Measurements from ENCODE around the gene LIMCH1. TPM values are rescaled to one million over a fixed set of nuclear protein-coding genes. Genes with fewer than 3 reads are reported as not detected.

LIMCH1 gene
- total and polyA plus RNA-seq, 2 of the 8 experiments (the other 6 are each of a cell fraction or from before 2014, with no cell fraction given), result 2.7 to 3.0 TPM

DNA sequence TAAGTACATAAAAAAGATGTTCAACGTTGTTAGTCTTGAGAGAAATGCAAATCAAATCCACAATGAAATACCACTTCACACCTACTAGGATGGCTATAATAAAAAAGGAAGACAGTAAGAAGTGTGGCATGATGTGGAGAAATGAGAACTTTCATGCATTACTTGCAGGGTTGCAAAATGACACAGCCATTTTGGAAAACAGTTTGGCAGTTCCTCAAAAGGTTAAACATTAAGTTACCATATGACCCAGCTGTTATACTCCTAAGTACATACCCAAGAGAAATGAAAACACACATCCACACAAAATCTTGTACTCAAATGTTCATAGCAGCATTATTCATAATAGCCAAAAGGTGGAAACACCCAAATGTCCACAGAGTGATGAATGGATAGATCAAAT lies 25.8 kb upstream of the LIMCH1 start (continued):
- TF ChIP-seq, protein P1, sequence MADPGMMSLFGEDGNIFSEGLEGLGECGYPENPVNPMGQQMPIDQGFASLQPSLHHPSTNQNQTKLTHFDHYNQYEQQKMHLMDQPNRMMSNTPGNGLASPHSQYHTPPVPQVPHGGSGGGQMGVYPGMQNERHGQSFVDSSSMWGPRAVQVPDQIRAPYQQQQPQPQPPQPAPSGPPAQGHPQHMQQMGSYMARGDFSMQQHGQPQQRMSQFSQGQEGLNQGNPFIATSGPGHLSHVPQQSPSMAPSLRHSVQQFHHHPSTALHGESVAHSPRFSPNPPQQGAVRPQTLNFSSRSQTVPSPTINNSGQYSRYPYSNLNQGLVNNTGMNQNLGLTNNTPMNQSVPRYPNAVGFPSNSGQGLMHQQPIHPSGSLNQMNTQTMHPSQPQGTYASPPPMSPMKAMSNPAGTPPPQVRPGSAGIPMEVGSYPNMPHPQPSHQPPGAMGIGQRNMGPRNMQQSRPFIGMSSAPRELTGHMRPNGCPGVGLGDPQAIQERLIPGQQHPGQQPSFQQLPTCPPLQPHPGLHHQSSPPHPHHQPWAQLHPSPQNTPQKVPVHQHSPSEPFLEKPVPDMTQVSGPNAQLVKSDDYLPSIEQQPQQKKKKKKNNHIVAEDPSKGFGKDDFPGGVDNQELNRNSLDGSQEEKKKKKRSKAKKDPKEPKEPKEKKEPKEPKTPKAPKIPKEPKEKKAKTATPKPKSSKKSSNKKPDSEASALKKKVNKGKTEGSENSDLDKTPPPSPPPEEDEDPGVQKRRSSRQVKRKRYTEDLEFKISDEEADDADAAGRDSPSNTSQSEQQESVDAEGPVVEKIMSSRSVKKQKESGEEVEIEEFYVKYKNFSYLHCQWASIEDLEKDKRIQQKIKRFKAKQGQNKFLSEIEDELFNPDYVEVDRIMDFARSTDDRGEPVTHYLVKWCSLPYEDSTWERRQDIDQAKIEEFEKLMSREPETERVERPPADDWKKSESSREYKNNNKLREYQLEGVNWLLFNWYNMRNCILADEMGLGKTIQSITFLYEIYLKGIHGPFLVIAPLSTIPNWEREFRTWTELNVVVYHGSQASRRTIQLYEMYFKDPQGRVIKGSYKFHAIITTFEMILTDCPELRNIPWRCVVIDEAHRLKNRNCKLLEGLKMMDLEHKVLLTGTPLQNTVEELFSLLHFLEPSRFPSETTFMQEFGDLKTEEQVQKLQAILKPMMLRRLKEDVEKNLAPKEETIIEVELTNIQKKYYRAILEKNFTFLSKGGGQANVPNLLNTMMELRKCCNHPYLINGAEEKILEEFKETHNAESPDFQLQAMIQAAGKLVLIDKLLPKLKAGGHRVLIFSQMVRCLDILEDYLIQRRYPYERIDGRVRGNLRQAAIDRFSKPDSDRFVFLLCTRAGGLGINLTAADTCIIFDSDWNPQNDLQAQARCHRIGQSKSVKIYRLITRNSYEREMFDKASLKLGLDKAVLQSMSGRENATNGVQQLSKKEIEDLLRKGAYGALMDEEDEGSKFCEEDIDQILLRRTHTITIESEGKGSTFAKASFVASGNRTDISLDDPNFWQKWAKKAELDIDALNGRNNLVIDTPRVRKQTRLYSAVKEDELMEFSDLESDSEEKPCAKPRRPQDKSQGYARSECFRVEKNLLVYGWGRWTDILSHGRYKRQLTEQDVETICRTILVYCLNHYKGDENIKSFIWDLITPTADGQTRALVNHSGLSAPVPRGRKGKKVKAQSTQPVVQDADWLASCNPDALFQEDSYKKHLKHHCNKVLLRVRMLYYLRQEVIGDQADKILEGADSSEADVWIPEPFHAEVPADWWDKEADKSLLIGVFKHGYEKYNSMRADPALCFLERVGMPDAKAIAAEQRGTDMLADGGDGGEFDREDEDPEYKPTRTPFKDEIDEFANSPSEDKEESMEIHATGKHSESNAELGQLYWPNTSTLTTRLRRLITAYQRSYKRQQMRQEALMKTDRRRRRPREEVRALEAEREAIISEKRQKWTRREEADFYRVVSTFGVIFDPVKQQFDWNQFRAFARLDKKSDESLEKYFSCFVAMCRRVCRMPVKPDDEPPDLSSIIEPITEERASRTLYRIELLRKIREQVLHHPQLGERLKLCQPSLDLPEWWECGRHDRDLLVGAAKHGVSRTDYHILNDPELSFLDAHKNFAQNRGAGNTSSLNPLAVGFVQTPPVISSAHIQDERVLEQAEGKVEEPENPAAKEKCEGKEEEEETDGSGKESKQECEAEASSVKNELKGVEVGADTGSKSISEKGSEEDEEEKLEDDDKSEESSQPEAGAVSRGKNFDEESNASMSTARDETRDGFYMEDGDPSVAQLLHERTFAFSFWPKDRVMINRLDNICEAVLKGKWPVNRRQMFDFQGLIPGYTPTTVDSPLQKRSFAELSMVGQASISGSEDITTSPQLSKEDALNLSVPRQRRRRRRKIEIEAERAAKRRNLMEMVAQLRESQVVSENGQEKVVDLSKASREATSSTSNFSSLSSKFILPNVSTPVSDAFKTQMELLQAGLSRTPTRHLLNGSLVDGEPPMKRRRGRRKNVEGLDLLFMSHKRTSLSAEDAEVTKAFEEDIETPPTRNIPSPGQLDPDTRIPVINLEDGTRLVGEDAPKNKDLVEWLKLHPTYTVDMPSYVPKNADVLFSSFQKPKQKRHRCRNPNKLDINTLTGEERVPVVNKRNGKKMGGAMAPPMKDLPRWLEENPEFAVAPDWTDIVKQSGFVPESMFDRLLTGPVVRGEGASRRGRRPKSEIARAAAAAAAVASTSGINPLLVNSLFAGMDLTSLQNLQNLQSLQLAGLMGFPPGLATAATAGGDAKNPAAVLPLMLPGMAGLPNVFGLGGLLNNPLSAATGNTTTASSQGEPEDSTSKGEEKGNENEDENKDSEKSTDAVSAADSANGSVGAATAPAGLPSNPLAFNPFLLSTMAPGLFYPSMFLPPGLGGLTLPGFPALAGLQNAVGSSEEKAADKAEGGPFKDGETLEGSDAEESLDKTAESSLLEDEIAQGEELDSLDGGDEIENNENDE (IDR thresholded peaks at IDR 0.05; ENCODE audit: insufficient replicate concordance, low read length), result no peak
- TF ChIP-seq BCL11A (IDR thresholded peaks at IDR 0.05; ENCODE audit: low read depth in 2 of 2, low read length in 2 of 2) (no peak), KDM1A (IDR thresholded peaks at IDR 0.05; ENCODE audit: borderline replicate concordance, low read length) (no peak), BRCA1 (IDR thresholded peaks at IDR 0.05; ENCODE audit: low read depth, low read length) (no peak), HDAC2 (IDR thresholded peaks at IDR 0.05; ENCODE audit: borderline replicate concordance in 1 of 2, low read depth in 2 of 2, low read length in 2 of 2) (no peak), SIX5 (IDR thresholded peaks at IDR 0.05; ENCODE audit: low read depth, low read length) (no peak), JUND (IDR thresholded peaks at IDR 0.05; ENCODE audit: low read length) (no peak)
